Measurements from ENCODE around the gene COG4.
"Not testable (repeated sequence)": the region's sequence is repeated elsewhere in the genome, so short reads cannot be mapped to it uniquely, and the experiment has no call there.

The COG4 gene

GRCh38 chr16:70523076-70523742, at the start of gene COG4:
Gene COG4 (minus strand): TSS chr16:70523554. CDS start chr16:70523543, 11 bp downstream.
- peak; percentile 90 for DNase-seq (ENCODE audit: low spot score)

- DNase-seq (ENCODE audit: low spot score): no peak
Measured at GRCh38 chr16:70572926-70573270, 49.5 kb upstream of the COG4 start.

- no peak for DNase-seq (ENCODE audit: low spot score)
Measured at GRCh38 chr16:70572050-70572925, 48.9 kb upstream of the COG4 start.

- no peak for DNase-seq (ENCODE audit: low spot score)
Measured at GRCh38 chr16:70571623-70572022, 48.3 kb upstream of the COG4 start.

- no peak for DNase-seq (ENCODE audit: low spot score)
Measured at GRCh38 chr16:70570967-70571570, 47.7 kb upstream of the COG4 start.

GRCh38 chr16:70569752-70570151, 46.4 kb upstream of the COG4 start:
- no peak for DNase-seq (ENCODE audit: low spot score)

GRCh38 chr16:70568601-70569237, 45.4 kb upstream of the COG4 start:
- DNase-seq (ENCODE audit: low spot score): no peak

GRCh38 chr16:70565053-70565452, 41.7 kb upstream of the COG4 start:
- DNase-seq (ENCODE audit: low spot score): no peak

- no peak for DNase-seq (ENCODE audit: low spot score)
Measured at GRCh38 chr16:70563636-70564035, 40.3 kb upstream of the COG4 start.

- DNase-seq (ENCODE audit: low spot score): no peak
Measured at GRCh38 chr16:70561623-70562022, 38.3 kb upstream of the COG4 start.

GRCh38 chr16:70556063-70556462, 32.7 kb upstream of the COG4 start:
- no peak for DNase-seq (ENCODE audit: low spot score)

- DNase-seq (ENCODE audit: low spot score): no peak
Measured at GRCh38 chr16:70553645-70554044, 30.3 kb upstream of the COG4 start.

GRCh38 chr16:70552675-70553074, 29.3 kb upstream of the COG4 start:
- no peak for DNase-seq (ENCODE audit: low spot score)

- DNase-seq (ENCODE audit: low spot score): no peak
Measured at GRCh38 chr16:70551788-70552187, 28.4 kb upstream of the COG4 start.

GRCh38 chr16:70550082-70550481, 26.7 kb upstream of the COG4 start:
- DNase-seq (ENCODE audit: low spot score): no peak

GRCh38 chr16:70548936-70549335, 25.6 kb upstream of the COG4 start:
- DNase-seq (ENCODE audit: low spot score): no peak

- no peak for DNase-seq (ENCODE audit: low spot score)
Measured at GRCh38 chr16:70544548-70544947, 21.2 kb upstream of the COG4 start.

GRCh38 chr16:70540994-70541393, 17.6 kb upstream of the COG4 start:
- DNase-seq (ENCODE audit: low spot score): no peak

GRCh38 chr16:70534971-70535370, 11.6 kb upstream of the COG4 start:
- DNase-seq (ENCODE audit: low spot score): no peak

GRCh38 chr16:70529954-70530353, 6.6 kb upstream of the COG4 start:
- DNase-seq (ENCODE audit: low spot score): not testable (repeated sequence)

- DNase-seq (ENCODE audit: low spot score): peak; percentile 17
Measured at GRCh38 chr16:70529051-70529777, 5.9 kb upstream of the COG4 start.

Data from CD4-positive, alpha-beta T cell treated with Interleukin-6 at 100 ng/mL for 8 hours (primary cell).